ENCODE data around the gene HTT-AS.

HTT-AS gene

GRCh38 chr4:3074078-3074845, at the start of gene HTT-AS, which contains the start of gene HTT:
Gene HTT-AS (minus strand): TSS chr4:3074538.
Gene HTT (plus strand): TSS chr4:3074681. CDS start chr4:3074826, 145 bp downstream.
- TF ChIP-seq CTCF (IDR thresholded peaks at IDR 0.05; ENCODE audit: low read length, missing control alignments), result no peak
- peak; percentile 95 for DNase-seq (ENCODE audit: low read depth)
- peak within 1 kb of the TSS; percentile 91 for H3K4me3 ChIP-seq (replicated peaks; ENCODE audit: low read depth, low read length)

DNA sequence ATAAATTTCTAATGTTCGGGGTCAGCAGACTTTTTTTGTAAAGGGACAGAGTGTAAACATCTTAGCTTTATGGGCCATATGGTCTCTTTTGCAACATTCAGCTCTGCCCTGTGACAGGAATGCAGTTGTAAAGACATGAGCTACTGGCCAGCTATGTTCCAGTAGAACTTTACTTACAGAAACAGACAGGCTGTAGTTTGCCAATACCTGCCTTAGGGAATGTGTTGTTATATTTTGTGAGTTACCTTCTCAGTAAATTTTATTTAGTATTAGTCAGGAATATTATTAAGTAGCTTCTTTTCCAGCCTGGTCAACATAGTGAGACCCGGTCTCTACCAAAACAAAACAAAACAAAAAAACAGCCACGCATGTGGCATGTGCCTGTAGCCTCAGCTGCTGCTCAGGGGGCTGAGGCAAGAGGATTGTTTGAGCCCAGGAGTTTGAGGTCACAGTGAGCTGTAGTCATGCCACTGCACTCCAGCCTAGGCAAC, 48.9 kb upstream of the HTT-AS start:
- no peak overlapping the region for H3K4me3 ChIP-seq (replicated peaks; ENCODE audit: low read depth, low read length)
- TF ChIP-seq CTCF (IDR thresholded peaks at IDR 0.05; ENCODE audit: low read length, missing control alignments), result no peak
- peak; percentile 77 for DNase-seq (ENCODE audit: low read depth)

DNA sequence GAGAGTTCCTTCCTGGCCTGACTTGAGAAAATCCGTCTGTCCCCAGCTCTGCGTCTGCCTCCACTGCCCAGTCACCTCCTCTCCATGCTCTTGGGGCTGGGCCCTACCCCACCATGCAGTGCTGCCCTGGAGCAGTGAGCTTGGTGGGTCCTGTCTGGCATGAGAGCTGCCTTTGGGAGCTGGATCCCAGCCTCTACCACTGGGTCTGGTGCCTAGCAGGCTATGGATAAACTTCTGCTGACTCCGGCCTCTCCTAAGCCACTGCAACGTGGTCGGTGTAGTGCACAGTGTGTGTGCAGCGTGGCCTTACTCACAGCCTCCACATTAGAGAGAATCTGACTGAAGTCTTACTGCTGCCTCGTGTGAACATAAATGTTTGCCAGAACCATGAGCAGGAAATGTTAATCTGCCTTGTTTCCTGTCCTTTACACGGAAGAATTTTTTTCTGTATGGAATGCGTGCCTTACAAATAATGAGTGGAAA, 47.8 kb upstream of the HTT-AS start:
- peak; percentile 89 for DNase-seq (ENCODE audit: low read depth)
- TF ChIP-seq CTCF (IDR thresholded peaks at IDR 0.05; ENCODE audit: low read length, missing control alignments), result no peak
- no peak overlapping the region for H3K4me3 ChIP-seq (replicated peaks; ENCODE audit: low read depth, low read length)

DNA sequence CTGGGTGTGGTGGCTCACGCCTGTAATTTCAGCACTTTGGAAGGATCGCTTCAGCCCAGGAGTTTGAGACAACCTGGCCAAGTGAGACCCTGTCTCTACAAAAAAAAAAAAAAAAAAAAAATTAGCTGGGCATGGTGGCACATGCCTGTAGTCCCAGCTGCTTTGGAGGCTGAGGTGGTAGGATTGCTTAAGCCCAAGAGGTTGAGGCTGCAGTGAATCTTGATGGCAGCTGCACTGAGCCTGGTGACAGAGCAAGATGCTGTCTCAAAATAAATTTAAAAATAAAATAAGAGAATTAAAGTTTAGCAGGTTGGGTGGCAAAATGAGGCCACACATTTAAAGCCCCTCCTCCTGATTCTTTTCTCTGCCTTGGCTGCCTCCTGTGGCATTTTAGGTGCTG, 47.3 kb upstream of the HTT-AS start:
- no peak overlapping the region for H3K4me3 ChIP-seq (replicated peaks; ENCODE audit: low read depth, low read length)
- DNase-seq (ENCODE audit: low read depth), result no peak
- no peak for TF ChIP-seq CTCF (IDR thresholded peaks at IDR 0.05; ENCODE audit: low read length, missing control alignments)

DNA sequence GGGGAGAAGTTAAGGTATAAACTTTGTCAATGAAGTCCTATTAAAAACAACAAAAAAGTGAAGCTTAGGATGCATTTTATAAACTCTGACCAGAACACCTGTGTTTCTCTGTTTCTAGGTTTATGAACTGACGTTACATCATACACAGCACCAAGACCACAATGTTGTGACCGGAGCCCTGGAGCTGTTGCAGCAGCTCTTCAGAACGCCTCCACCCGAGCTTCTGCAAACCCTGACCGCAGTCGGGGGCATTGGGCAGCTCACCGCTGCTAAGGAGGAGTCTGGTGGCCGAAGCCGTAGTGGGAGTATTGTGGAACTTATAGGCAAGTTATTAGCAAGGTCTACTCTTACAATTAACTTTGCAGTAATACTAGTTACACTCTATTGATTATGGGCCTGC, 46.8 kb upstream of the HTT-AS start:
- TF ChIP-seq CTCF (IDR thresholded peaks at IDR 0.05; ENCODE audit: low read length, missing control alignments), result no peak
- H3K4me3 ChIP-seq (replicated peaks; ENCODE audit: low read depth, low read length), result no peak overlapping the region
- no peak for DNase-seq (ENCODE audit: low read depth)

DNA sequence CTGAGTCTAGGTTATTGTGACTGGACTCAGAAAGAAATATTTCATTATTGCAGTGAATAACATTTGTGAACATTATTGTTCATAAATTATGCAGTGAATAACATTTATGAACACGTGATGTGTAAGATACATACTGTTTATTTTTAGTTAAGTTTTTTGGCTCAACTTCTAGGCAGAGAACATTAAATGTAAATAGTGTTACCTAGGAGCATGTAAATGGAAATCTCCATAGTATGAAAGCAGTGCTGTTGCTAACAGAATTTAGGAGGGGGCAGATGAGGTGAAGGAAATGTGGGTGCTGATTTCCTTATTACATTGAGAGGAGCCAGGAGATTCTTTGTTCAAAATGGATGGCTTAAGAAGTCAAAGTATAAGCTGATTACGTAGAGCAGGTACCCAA, 45.1 kb upstream of the HTT-AS start:
- TF ChIP-seq CTCF (IDR thresholded peaks at IDR 0.05; ENCODE audit: low read length, missing control alignments), result no peak
- no peak overlapping the region for H3K4me3 ChIP-seq (replicated peaks; ENCODE audit: low read depth, low read length)
- no peak for DNase-seq (ENCODE audit: low read depth)

Data from fibroblast of pulmonary artery (primary cell).